ENCODE results near the gene CAPN9.

GRCh38 chr1:230772457-230773395 lies 25.5 kb downstream of the CAPN9 start:
- no peak for TF ChIP-seq POLR2AphosphoS5 (IDR thresholded peaks at IDR 0.05; ENCODE audit: insufficient read depth, low read depth, low read length)
- TF ChIP-seq, protein P1, sequence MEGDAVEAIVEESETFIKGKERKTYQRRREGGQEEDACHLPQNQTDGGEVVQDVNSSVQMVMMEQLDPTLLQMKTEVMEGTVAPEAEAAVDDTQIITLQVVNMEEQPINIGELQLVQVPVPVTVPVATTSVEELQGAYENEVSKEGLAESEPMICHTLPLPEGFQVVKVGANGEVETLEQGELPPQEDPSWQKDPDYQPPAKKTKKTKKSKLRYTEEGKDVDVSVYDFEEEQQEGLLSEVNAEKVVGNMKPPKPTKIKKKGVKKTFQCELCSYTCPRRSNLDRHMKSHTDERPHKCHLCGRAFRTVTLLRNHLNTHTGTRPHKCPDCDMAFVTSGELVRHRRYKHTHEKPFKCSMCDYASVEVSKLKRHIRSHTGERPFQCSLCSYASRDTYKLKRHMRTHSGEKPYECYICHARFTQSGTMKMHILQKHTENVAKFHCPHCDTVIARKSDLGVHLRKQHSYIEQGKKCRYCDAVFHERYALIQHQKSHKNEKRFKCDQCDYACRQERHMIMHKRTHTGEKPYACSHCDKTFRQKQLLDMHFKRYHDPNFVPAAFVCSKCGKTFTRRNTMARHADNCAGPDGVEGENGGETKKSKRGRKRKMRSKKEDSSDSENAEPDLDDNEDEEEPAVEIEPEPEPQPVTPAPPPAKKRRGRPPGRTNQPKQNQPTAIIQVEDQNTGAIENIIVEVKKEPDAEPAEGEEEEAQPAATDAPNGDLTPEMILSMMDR (IDR thresholded peaks at IDR 0.05; ENCODE audit: extremely low read depth in 1 of 2, insufficient read depth in 1 of 2, low read depth in 1 of 2, low read length in 2 of 2) = no peak
- TF ChIP-seq POLR2A (IDR thresholded peaks at IDR 0.05; ENCODE audit: low read depth, low read length) = no peak
- no peak for TF ChIP-seq EZH2 (IDR thresholded peaks at IDR 0.05; ENCODE audit: borderline replicate concordance, low read depth, low read length, severe bottlenecking)
- TF ChIP-seq, protein P2, sequence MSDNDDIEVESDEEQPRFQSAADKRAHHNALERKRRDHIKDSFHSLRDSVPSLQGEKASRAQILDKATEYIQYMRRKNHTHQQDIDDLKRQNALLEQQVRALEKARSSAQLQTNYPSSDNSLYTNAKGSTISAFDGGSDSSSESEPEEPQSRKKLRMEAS (IDR thresholded peaks at IDR 0.05; ENCODE audit: insufficient read depth, insufficient read length) = no peak
